HEK293 (cell line): ENCODE measurements around the gene B9D1.

Source experiments
- CTCF ChIA-PET: fragments of 350-600 bp; formaldehyde crosslinking; extraction: SDS; loops from one replicate; lab custom pipeline; 2021; ENCODE audit warnings: antibody characterized with exemption; lab: Yijun Ruan, JAX
- POLR2A ChIA-PET: fragments of 300-600 bp; formaldehyde crosslinking; extraction: SDS; loops from one replicate; lab custom pipeline; 2020; ENCODE audit warnings: antibody characterized with exemption, inconsistent platforms; lab: Yijun Ruan, JAX
- H3K27ac ChIP-seq: fragments of 200-500 bp; sonication (Bioruptor generic); 2 replicates; pipeline ENCODE4 v1.5.1; 2014; ENCODE audit warnings: low read depth, low read length, control low read depth, inconsistent platforms; ENCODE audit errors: extremely low read depth
- H3K36me3 ChIP-seq, 2 experiments: fragments of 200-500 bp in 1 of 2; sonication (Bioruptor generic) in 1 of 2; 1 replicate in 1 of 2; 2 replicates in 1 of 2; pipeline ENCODE4 v1.5.1; 2014 to 2017; ENCODE audit warnings: inconsistent platforms in 2 of 2, low read length in 2 of 2; ENCODE audit not compliant: control insufficient read depth in 2 of 2, insufficient read depth in 1 of 2
- H3K4me1 ChIP-seq: fragments of 200-500 bp; sonication (Bioruptor generic); 2 replicates; pipeline ENCODE4 v1.5.1; 2014; ENCODE audit warnings: mild to moderate bottlenecking, low read length, inconsistent platforms; ENCODE audit not compliant: control insufficient read depth, insufficient read depth
- H3K4me3 ChIP-seq: 2 replicates; pipeline ENCODE4 v1.5.1; 2011; ENCODE audit warnings: low read depth, mild to moderate bottlenecking, control low read depth, low read length, moderate library complexity
- H3K9me3 ChIP-seq: fragments of 200-500 bp; sonication (Bioruptor generic); 2 replicates; pipeline ENCODE4 v1.5.1; 2014; ENCODE audit warnings: low read depth, low read length, inconsistent platforms; ENCODE audit not compliant: control insufficient read depth, insufficient read depth
- AEBP2 ChIP-seq: fragments of 450-650 bp; formaldehyde crosslinking; IDR thresholded peaks from 2 replicates; pipeline ENCODE4 v1.5.1; 2016; ENCODE audit warnings: missing biosample characterization, missing genetic modification characterization, borderline replicate concordance
- GLIS1 ChIP-seq: fragments of 450-650 bp; formaldehyde crosslinking; IDR thresholded peaks from 2 replicates; pipeline ENCODE4 v1.5.1; 2016; ENCODE audit warnings: missing biosample characterization, missing genetic modification characterization
- KLF17 ChIP-seq: fragments of 450-650 bp; formaldehyde crosslinking; IDR thresholded peaks from 2 replicates; pipeline ENCODE4 v1.5.1; 2016; ENCODE audit warnings: missing biosample characterization, missing genetic modification characterization
- KLF7 ChIP-seq: fragments of 450-650 bp; formaldehyde crosslinking; IDR thresholded peaks from 2 replicates; pipeline ENCODE4 v1.5.1; 2016; ENCODE audit warnings: missing biosample characterization, missing genetic modification characterization, borderline replicate concordance
- ZBTB48 ChIP-seq: fragments of 450-650 bp; formaldehyde crosslinking; IDR thresholded peaks from 2 replicates; pipeline ENCODE4 v1.5.1; 2016; ENCODE audit warnings: missing biosample characterization, missing genetic modification characterization
- ZBTB8A ChIP-seq: fragments of 450-650 bp; formaldehyde crosslinking; IDR thresholded peaks from 2 replicates; pipeline ENCODE4 v1.5.1; 2016; ENCODE audit warnings: missing biosample characterization, missing genetic modification characterization
- ZIC2 ChIP-seq: fragments of 450-650 bp; formaldehyde crosslinking; IDR thresholded peaks from 2 replicates; pipeline ENCODE4 v1.5.1; 2016; ENCODE audit warnings: missing biosample characterization, missing genetic modification characterization
- ZNF112 ChIP-seq: fragments of 450-650 bp; formaldehyde crosslinking; IDR thresholded peaks from 2 replicates; pipeline ENCODE4 v1.5.0; 2017; ENCODE audit warnings: missing biosample characterization, missing genetic modification characterization
- ZNF146 ChIP-seq: fragments of 450-650 bp; formaldehyde crosslinking; IDR thresholded peaks from 2 replicates; pipeline ENCODE4 v1.5.1; 2016; ENCODE audit warnings: missing biosample characterization, missing genetic modification characterization
- ZNF239 ChIP-seq: fragments of 450-650 bp; formaldehyde crosslinking; IDR thresholded peaks from 2 replicates; pipeline ENCODE4 v1.5.1; 2016; ENCODE audit warnings: missing biosample characterization, missing genetic modification characterization
- ZNF341 ChIP-seq: fragments of 450-650 bp; formaldehyde crosslinking; IDR thresholded peaks from 2 replicates; pipeline ENCODE4; 2016; ENCODE audit warnings: low read depth, missing biosample characterization, missing genetic modification characterization
- ZNF37A ChIP-seq: fragments of 450-650 bp; IDR thresholded peaks from 2 replicates; pipeline ENCODE4 v1.5.1; 2018; ENCODE audit warnings: missing biosample characterization, missing genetic modification characterization
- ZNF433 ChIP-seq: fragments of 450-650 bp; formaldehyde crosslinking; IDR thresholded peaks from 2 replicates; pipeline ENCODE4 v1.5.1; 2016; ENCODE audit warnings: missing biosample characterization, missing genetic modification characterization, low read depth
- ZNF513 ChIP-seq: fragments of 450-650 bp; IDR thresholded peaks from 2 replicates; pipeline ENCODE4 v1.5.1; 2018; ENCODE audit warnings: missing biosample characterization, missing genetic modification characterization
- ZNF530 ChIP-seq: fragments of 450-650 bp; formaldehyde crosslinking; IDR thresholded peaks from 2 replicates; pipeline ENCODE4 v1.5.1; 2016; ENCODE audit warnings: low read depth, missing biosample characterization, missing genetic modification characterization
- ZNF596 ChIP-seq: fragments of 450-650 bp; IDR thresholded peaks from 2 replicates; pipeline ENCODE4 v1.5.0; 2018; ENCODE audit warnings: missing biosample characterization, mild to moderate bottlenecking, missing genetic modification characterization, moderate library complexity
- ZNF645 ChIP-seq: fragments of 450-650 bp; formaldehyde crosslinking; IDR thresholded peaks from 2 replicates; pipeline ENCODE4; 2016; ENCODE audit warnings: missing biosample characterization, missing genetic modification characterization
- ZNF658 ChIP-seq: fragments of 450-650 bp; formaldehyde crosslinking; IDR thresholded peaks from 2 replicates; pipeline ENCODE4; 2016; ENCODE audit warnings: missing biosample characterization, missing genetic modification characterization
- ZNF677 ChIP-seq: fragments of 450-650 bp; IDR thresholded peaks from 2 replicates; pipeline ENCODE4 v1.5.0; 2018; ENCODE audit warnings: missing biosample characterization, mild to moderate bottlenecking, missing genetic modification characterization, moderate library complexity
- ZNF776 ChIP-seq: fragments of 450-650 bp; formaldehyde crosslinking; IDR thresholded peaks from 2 replicates; pipeline ENCODE4 v1.5.0; 2017; ENCODE audit warnings: missing biosample characterization, missing genetic modification characterization, borderline replicate concordance
- ZSCAN16 ChIP-seq: fragments of 450-650 bp; formaldehyde crosslinking; IDR thresholded peaks from 2 replicates; pipeline ENCODE4 v1.5.1; 2016; ENCODE audit warnings: missing biosample characterization, missing genetic modification characterization

Gene B9D1

DNA sequence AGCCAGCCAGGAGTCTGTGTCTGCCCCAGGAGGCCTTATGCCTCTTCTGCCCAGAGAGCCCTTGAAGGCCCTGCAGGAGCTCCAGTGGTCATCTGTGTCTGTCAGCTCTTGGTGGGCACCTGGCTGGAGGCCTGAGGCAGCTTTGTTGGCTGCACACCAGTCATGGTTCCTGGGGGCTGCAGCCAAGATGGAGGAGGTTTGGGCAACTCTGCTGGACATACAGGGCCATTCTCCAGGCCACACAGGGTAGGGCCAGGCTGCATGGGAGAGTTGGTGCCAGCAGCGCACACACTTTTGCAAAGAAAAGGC, 29.4 kb downstream of the B9D1 start:
- ChIA-PET POLR2A (no interaction called here), CTCF (no interaction called here)
- no peaks in the 10 kb centered on the region for H3K9me3 ChIP-seq
- H3K27ac ChIP-seq = no peak overlapping the region
- H3K4me1 ChIP-seq = no peaks in the 10 kb centered on the region
- peaks cover 0 to 51% of the 10 kb centered on the region in 2 experiments; a peak in 2 of 3 replicates for H3K36me3 ChIP-seq
- H3K4me3 ChIP-seq = no peak overlapping the region
- no peak for TF ChIP-seq ZNF776 (tag by site-specific recombination)
- TF ChIP-seq ZIC2 (tag by site-specific recombination) = peak; percentile 88
- TF ChIP-seq ZNF433 (tag by site-specific recombination) = no peak
- TF ChIP-seq ZNF239 = no peak
- TF ChIP-seq ZNF645 = no peak

DNA sequence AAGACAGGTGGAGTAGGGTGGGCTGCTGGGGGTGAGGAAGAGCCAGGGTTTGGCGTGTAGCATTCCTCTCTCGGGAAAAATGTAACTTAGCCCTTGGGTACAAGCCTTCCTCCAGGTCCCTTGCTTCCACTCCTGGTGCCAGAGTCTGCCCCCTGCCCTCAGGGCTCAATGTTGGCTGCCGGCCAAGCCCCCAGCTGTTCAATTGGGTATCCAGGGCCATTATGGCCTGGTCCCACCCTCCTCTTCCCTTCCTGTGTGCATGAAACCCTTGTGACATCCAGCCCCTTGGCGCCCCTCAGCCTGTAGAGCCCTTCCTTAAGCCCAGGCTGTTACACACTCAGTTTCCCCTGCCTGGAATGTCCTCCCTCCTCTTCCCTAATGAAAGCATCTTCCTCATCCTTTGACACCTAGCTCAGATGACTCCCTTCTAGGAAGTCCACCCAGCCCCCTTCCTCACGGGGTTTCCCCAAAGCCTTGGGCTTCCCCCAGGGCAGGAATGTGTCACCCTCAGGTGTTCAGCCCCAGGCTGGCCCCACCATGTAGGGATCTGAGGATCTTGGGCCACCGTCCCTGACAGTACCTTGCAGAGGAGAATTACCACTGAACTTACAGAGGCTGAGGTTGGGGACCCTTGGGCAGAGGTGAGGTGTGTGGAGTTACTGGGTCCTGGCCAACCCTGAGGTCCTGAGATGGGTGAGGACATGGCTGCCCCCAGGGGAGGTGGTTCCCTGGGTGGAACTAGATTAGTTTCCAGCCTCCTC, 30.0 kb downstream of the B9D1 start:
- Histone ChIP-seq H3K27ac (no peak overlapping the region), H3K9me3 (no peaks in the 10 kb centered on the region), H3K4me1 (no peaks in the 10 kb centered on the region), H3K36me3 (peaks cover 0 to 51% of the 10 kb centered on the region in 2 experiments; a peak in 2 of 3 replicates), H3K4me3 (no peak overlapping the region)
- CTCF ChIA-PET = interaction anchor here (1.7 kb wide), 1 partner anchor 10 kb away, joined by 4 read pairs; no protein-coding TSS in a partner anchor
- POLR2A ChIA-PET = no interaction called here
- TF ChIP-seq ZNF530 (no peak), ZBTB8A (peak; percentile 36; the same call in 1 of the 2 replicates), ZNF341 (peak; percentile 35; the same call in 1 of the 2 replicates), GLIS1 (tag by site-specific recombination) (peak; percentile 38; the same call in 1 of the 2 replicates), KLF7 (no peak), ZBTB48 (tag by site-specific recombination) (peak; percentile 40; the same call in 1 of the 2 replicates), ZNF677 (tag by site-specific recombination) (no peak)

GRCh38 chr17:19331543-19332245, 30.8 kb downstream of the B9D1 start:
- TF ChIP-seq ZNF513 (tag by site-specific recombination) (no peak), ZNF146 (tag by site-specific recombination) (no peak), ZNF37A (tag by site-specific recombination) (no peak), ZNF658 (tag by site-specific recombination) (no peak), ZNF596 (tag by site-specific recombination) (no peak), ZNF112 (tag by site-specific recombination) (no peak), ZSCAN16 (tag by site-specific recombination) (no peak), AEBP2 (no peak), KLF17 (no peak)
- POLR2A ChIA-PET = interaction anchor here (0.7 kb wide), 1 partner anchor 740 kb away, joined by 3 read pairs; no protein-coding TSS in a partner anchor
- H3K4me3 ChIP-seq = no peak overlapping the region
- peaks cover 0 to 51% of the 10 kb centered on the region in 2 experiments; a peak in 2 of 3 replicates for H3K36me3 ChIP-seq
- H3K27ac ChIP-seq = no peak overlapping the region
- CTCF ChIA-PET = interaction anchor here (1.6 to 2.1 kb wide), 3 partner anchors 9 to 116 kb away, joined by 4 to 6 read pairs (median 5); no protein-coding TSS in a partner anchor
- no peaks in the 10 kb centered on the region for H3K4me1 ChIP-seq
- no peaks in the 10 kb centered on the region for H3K9me3 ChIP-seq
